ENCODE results near the gene KIAA1671.

DNA sequence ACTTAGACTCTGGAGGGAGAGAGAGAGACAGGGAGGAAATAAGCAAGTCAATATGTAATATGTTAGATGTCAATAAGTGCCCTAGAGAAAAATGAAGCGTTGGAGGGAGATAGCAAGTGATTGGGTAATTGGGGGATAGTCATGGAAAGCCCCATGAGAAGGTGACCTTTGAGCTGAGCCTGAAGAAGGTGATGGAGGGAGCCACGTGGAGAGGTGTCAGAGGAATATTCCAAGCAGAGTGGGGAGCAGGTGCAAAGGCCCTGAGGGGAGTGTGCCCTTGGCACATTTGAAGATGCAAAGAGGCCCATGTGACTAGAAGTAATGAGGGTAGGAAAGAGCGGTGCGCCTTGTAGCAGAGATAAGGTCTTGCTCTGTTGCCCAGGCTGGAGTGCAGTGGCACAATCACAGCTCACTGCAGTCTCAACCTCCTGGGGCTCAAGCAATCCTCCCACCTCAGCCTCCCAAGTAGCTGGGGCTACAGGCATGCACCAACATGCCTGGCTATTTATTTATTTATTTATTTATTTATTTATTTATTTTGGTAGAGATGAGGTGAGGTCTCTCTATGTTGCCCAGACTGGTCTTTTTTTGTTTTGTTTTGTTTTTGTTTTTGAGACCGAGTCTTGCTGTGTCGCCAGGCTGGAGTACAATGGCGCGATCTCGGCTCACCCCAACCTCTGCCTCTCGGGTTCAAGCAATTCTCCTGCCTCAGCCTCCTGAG is 8.1 kb upstream of the KIAA1671 start:
- TF ChIP-seq, protein P1, sequence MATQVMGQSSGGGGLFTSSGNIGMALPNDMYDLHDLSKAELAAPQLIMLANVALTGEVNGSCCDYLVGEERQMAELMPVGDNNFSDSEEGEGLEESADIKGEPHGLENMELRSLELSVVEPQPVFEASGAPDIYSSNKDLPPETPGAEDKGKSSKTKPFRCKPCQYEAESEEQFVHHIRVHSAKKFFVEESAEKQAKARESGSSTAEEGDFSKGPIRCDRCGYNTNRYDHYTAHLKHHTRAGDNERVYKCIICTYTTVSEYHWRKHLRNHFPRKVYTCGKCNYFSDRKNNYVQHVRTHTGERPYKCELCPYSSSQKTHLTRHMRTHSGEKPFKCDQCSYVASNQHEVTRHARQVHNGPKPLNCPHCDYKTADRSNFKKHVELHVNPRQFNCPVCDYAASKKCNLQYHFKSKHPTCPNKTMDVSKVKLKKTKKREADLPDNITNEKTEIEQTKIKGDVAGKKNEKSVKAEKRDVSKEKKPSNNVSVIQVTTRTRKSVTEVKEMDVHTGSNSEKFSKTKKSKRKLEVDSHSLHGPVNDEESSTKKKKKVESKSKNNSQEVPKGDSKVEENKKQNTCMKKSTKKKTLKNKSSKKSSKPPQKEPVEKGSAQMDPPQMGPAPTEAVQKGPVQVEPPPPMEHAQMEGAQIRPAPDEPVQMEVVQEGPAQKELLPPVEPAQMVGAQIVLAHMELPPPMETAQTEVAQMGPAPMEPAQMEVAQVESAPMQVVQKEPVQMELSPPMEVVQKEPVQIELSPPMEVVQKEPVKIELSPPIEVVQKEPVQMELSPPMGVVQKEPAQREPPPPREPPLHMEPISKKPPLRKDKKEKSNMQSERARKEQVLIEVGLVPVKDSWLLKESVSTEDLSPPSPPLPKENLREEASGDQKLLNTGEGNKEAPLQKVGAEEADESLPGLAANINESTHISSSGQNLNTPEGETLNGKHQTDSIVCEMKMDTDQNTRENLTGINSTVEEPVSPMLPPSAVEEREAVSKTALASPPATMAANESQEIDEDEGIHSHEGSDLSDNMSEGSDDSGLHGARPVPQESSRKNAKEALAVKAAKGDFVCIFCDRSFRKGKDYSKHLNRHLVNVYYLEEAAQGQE (IDR thresholded peaks at IDR 0.05; ENCODE audit: borderline replicate concordance): no peak
- TF ChIP-seq, protein P2, sequence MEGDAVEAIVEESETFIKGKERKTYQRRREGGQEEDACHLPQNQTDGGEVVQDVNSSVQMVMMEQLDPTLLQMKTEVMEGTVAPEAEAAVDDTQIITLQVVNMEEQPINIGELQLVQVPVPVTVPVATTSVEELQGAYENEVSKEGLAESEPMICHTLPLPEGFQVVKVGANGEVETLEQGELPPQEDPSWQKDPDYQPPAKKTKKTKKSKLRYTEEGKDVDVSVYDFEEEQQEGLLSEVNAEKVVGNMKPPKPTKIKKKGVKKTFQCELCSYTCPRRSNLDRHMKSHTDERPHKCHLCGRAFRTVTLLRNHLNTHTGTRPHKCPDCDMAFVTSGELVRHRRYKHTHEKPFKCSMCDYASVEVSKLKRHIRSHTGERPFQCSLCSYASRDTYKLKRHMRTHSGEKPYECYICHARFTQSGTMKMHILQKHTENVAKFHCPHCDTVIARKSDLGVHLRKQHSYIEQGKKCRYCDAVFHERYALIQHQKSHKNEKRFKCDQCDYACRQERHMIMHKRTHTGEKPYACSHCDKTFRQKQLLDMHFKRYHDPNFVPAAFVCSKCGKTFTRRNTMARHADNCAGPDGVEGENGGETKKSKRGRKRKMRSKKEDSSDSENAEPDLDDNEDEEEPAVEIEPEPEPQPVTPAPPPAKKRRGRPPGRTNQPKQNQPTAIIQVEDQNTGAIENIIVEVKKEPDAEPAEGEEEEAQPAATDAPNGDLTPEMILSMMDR (IDR thresholded peaks at IDR 0.05; ENCODE audit: poor library complexity, severe bottlenecking): no peak
- no peak for TF ChIP-seq RAD21 (conservative IDR thresholded peaks at IDR 0.05)
